KOPT-K1 (cell line): ENCODE results near the gene MGME1.
"Not testable (repeated sequence)": the region's sequence is repeated elsewhere in the genome, so short reads cannot be mapped to it uniquely, and the experiment has no call there.

Experiments used
- H3K27ac ChIP-seq: fragments of 200-600 bp; sonication (generic); 2 replicates; pipeline ENCODE4 v1.5.1; 2016; ENCODE audit warnings: antibody characterized with exemption, mild to moderate bottlenecking, low read depth, low read length; ENCODE audit not compliant: poor library complexity, severe bottlenecking
- H3K36me3 ChIP-seq: fragments of 200-600 bp; sonication (generic); 2 replicates; pipeline ENCODE4 v1.5.1; 2017; ENCODE audit warnings: antibody characterized with exemption, mild to moderate bottlenecking, low read length, moderate library complexity; ENCODE audit not compliant: insufficient read depth
- H3K9me3 ChIP-seq: fragments of 200-600 bp; sonication (generic); 2 replicates; pipeline ENCODE4 v1.5.1; 2017; ENCODE audit warnings: antibody characterized with exemption, low read length, mild to moderate bottlenecking; ENCODE audit not compliant: insufficient read depth, poor library complexity, severe bottlenecking

Gene MGME1

DNA sequence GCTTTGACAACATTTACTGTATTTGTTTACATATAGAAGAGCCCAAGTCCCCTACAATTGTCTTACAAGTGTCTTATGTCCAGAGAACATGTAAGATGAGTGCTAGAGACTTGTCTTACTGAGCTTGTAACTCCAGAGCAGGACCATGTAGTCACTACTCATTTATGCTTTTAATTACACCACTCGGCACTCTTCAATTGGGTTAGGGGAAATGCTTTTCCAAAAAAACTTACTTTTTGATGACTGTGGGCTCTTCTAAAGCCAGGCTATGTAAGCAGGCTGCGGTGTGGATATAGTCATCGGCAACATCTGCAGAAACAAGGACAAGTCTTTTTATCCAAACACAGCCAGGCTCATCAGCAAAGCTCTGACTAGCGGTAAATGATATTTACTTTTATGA, 18.9 kb upstream of the MGME1 start:
- Histone ChIP-seq H3K36me3 (peaks cover 100% of the 10 kb centered on the region), H3K9me3 (no peaks in the 10 kb centered on the region), H3K27ac (no peak overlapping the region)

DNA sequence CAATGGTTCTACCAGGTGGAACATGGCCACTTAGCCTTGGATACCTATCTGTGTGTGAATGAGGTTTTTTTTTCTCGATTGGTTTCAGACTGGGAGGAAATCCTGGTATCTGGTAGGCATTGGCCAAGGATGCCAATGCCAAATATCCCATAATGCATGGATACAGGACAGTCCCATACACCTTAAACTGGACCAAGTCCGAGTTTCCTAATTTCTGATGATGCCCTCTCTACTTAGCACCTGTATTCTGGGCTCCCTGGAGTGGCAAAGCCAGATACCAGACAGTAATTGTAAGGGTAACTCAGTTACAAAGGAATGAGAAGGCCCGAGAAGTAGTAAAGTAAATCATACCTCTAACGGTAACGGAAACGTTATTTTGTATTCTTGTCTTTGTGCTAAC, 18.1 kb upstream of the MGME1 start:
- Histone ChIP-seq H3K27ac (no peak overlapping the region), H3K36me3 (peaks cover 100% of the 10 kb centered on the region), H3K9me3 (no peaks in the 10 kb centered on the region)

DNA sequence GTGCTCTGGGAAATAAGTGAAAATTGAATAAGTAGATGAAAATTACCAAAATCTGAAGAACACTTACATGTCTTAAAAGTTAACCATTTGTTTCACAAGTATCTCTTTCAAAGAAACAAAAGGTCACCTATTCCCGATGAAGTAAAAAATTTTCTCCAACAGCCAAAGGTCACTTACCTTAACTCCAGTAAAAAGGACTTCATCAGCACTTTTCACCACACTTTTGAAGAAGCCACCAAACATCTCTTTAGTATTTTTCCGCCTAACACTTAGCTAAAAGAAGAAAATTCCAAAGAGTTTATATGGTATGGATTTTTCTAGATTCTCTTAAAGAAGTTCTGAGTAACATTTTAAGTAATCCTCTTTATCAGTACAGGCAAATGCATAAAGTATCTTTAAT, 17.5 kb upstream of the MGME1 start:
- H3K36me3 ChIP-seq, result peaks cover 100% of the 10 kb centered on the region
- no peaks in the 10 kb centered on the region for H3K9me3 ChIP-seq
- H3K27ac ChIP-seq, result no peak overlapping the region

DNA sequence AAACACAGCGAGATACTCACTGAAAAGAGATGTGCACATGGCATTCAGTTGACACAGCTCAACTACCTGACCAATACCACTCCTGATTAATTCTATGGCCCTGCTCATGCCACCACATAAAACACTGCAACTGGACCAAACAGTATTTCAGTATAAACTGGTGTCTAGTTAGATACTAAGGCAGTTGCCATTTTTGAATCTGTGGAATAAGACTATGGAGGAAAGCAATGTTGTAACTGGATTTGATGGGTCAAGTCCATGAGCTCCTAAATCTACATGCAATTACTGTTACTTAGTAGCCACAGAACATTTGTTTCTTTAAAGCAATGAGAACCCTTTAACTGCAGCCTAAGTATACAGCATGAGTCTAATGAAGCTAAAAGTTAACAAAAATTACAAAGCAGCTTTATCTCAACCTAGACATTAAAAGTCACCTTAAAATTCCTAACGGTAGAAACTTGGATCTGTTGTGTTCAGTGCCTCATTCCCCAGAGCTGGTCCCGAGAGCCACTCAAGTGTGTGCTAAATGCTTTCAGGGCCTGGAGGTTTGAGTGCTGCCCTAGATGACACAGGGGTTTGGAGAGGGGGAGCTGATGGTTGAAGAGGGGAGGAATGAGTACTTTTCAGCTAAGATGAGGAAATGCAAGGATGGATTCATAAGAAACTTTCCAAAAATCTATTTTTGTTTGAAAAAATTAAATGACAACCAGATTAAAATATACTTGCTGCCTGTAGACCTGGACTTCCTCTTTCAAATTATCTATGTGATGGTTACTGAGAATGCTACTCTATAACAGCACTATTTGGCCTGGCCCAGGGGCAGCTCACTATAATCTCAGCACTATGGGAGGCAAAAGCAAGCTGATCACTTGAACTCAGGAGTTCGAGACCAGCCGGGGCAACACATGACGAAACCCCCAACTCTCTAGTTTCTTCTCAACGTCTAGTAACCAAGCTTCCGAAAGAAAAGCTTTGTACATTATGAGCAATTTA, 15.8 kb upstream of the MGME1 start:
- Histone ChIP-seq H3K27ac (no peak overlapping the region), H3K36me3 (peaks cover 99% of the 10 kb centered on the region), H3K9me3 (no peaks in the 10 kb centered on the region)

DNA sequence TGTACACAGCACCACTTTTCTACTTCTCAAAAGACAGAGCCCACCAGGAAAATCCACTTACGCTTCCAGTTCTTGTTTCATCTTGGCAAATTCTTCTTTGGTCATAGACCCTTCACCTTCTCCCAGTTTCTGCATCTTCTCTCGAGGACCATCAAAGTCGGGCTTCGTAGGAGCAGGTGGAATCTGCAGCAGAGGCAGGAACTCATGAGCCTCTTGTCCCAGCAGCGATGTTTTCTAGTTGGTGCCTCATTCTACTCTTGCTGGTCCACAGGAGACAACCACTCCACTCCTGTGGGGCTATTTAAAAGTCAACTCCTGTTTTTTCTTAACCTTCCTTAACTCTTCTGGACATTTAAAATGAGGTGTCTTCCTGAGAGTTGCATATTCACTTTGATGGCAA, 14.9 kb upstream of the MGME1 start:
- Histone ChIP-seq H3K9me3 (no peaks in the 10 kb centered on the region), H3K27ac (no peak overlapping the region), H3K36me3 (peaks cover 98% of the 10 kb centered on the region)

DNA sequence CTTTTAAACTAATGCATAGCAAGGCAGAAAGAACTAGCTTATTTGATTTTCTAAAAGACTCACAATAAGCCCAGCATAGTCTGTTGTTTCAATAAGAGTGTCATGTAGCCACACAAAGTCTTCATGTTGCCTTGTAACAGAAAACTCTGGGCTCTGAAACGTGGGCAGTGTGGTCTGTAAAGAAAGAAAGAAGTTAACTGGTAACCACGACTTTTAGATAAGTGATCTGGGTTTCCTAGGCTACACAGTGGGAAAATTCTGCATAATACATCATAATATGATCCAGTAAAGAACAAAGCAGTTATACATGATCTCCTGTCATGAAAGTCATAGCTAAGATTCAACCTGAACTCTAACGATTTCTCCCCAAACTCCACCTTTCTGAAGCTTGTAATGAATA, 13.5 kb upstream of the MGME1 start:
- no peaks in the 10 kb centered on the region for H3K9me3 ChIP-seq
- H3K27ac ChIP-seq, result no peak overlapping the region
- peaks cover 98% of the 10 kb centered on the region for H3K36me3 ChIP-seq

DNA sequence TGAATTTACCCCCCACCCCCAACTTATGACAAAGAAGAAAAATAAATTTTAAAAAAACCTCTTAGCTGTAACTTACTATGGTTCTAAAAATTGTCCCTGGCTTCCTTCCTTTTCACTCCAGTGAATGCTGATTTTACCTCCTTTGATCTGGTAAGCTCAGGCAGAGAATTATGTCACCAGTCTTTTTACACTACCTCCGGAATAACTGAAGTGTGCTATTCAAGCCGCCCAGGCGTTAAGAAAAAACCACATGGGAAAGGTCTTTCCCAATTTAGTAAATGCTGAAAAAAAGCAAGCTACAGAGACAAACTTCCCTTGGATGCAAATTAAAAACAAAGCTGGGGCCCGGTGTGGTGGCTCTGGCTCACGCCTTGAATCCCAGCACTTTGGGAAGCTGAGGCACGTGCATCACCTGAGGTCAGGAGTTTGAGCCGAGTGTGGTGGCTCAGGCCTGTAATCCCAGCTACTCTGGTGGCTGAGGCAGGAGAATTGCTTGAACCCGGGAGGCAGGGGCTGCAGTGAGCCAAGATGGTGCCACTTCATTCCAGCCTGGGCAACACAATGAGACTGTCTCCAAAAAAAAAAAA, 12.6 kb upstream of the MGME1 start:
- Histone ChIP-seq H3K9me3 (no peaks in the 10 kb centered on the region), H3K36me3 (peaks cover 98% of the 10 kb centered on the region), H3K27ac (no peak overlapping the region)

DNA sequence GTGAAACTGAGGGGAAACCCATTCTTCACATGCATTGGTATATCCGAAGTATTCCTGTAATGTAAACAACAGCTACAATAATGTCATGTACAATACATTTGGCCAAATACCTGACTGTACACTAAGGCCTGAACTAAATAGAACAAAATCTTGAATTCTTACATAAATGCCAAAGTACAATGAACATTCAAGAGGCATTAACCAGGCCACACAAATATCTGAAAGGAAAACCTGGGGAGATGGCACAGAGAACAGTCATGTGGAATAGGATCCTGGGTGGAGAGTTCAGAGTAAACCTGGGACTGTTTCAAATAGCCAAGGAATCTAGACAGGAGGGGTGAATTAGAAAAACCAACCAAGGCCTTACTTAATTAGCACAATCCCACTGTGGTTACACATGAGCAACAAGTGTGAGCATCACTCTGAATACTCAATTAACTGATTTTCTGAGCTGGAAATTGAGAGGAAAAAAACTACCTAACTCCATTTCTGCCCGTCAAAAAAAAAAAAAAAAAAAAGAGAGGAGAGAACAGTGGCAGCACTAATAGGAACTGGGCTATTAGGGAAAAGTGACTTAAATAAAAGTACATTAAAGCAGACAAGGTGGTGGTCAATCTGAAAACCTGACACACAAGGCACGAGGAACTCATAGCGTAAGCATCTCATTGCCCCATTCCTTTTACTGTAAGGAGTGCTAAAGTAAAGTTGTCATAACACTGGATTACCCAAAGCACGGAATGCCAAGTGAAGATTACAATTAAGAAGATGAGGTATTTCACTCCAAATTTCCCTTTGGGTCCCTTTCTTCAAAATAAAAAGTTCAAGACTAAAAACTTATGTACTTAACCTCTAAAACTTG, 11.1 kb upstream of the MGME1 start:
- Histone ChIP-seq H3K9me3 (no peaks in the 10 kb centered on the region), H3K27ac (no peak overlapping the region), H3K36me3 (peaks cover 98% of the 10 kb centered on the region)

DNA sequence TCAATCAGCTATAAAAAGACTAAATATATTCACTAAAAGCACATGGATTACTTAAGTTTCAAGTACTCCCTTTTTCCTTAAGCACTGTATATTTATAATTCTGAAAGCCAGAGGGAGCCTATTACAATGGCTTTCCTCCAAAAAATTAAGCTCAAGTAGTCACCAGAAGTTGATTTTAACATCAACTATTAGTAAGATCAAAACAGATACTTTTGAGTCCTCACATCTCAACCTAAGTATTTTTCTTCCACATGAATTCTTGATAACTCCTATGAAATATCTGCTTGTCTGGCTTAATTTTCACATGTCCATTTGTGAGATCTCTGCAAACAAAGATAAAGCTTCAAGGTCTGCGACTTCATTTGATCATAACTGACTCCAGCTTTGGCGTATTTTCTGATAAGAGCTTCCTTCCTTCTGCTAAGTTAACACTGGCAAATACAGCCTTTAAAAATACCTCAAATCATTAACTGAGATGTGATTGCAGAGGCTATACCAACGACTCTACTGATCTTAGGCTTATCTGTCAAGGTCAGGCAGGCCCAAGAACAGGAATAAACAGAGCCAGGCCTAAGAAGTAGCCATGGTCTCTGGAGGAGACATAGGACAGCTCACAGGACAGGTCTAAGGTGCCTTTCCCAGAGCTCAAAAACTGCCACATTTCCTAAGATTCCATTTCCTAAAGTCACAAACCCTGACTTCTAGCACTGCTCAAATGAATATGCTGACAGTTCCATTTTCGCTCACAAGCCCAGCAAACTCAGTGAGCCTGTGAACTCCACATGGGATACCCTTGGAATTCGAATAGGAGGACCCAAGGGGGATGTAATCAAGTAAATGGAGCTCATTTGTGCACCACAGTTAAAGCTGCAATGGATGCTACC, 10.2 kb upstream of the MGME1 start:
- H3K27ac ChIP-seq, result peak overlapping the region; percentile 2
- peaks cover 98% of the 10 kb centered on the region for H3K36me3 ChIP-seq
- H3K9me3 ChIP-seq, result no peaks in the 10 kb centered on the region

DNA sequence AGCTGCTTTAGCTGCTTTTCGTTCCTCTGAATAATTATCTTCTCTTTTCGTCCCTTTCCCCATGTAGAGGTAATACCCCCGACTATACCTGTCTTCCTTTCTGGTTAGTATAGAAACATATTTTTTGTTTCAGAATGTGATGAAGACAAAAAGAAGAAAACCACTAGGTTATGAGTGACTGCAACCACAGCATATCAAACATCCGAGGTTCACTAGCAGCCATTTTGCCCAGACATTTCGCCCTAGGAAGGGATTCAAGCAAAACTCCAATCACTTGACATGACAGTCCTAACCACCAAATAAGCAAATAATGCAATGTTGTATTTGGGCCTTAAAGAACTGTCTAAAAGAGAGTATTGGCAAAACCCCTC, 9.6 kb upstream of the MGME1 start:
- no peaks in the 10 kb centered on the region for H3K9me3 ChIP-seq
- peak overlapping the region; percentile 2 for H3K27ac ChIP-seq
- H3K36me3 ChIP-seq, result peaks cover 98% of the 10 kb centered on the region

DNA sequence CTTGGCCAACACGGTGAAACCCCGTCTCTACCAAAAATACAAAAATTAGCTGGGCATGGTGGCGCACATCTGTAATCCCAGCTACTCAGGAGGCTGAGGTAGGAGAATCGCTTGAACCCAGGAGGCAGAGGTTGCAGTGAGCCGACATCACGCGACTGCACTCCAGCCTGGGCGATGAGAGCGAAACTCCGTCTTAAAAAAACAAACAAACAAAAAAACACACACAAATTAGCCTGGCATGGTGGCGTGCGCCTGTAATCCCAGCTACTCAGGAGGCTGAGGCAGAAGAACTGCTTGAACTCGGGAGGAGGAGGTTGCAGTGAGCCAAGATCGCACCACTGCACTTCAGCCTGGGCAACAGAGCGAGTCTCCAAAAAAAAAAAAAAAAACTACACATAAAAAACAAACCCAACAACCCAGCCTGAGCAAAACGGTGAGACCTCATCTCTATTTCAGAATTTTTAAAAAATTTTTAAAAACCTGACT, 8.4 kb upstream of the MGME1 start:
- H3K27ac ChIP-seq, H3K9me3 ChIP-seq: not testable (repeated sequence)
- H3K36me3 ChIP-seq, result peaks cover 98% of the 10 kb centered on the region

DNA sequence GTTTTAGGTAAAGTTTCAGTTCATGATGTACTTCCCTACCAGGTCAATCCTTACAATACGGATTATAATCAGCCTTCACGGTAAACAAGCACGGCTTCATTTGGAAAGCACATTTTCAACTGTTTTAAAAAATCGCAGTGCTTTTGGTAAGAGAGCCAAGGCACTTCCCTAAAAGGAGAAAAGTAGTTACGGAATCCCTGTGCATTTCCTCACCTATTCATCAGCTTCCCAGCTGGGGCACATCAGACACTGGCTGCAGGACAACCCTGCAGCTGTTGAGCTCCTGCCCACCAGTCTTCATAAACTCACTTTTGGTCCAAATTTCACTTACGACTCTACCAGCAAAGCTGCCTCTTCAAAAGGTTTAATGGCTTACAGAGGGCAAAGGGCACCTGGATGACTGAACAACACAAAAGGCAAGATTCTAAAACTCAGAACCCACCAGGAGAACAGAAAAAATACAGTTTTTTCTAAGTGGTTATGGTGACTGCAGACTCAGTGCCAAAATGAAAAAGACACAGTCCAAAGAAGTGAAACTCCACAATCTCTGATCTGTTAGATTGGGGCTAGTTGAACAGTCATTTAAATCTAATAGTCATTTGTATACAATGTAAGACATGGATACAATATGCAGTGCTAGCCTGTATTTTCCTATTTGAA, 7.8 kb upstream of the MGME1 start:
- Histone ChIP-seq H3K9me3 (no peaks in the 10 kb centered on the region), H3K27ac (no peak overlapping the region), H3K36me3 (peaks cover 98% of the 10 kb centered on the region)

DNA sequence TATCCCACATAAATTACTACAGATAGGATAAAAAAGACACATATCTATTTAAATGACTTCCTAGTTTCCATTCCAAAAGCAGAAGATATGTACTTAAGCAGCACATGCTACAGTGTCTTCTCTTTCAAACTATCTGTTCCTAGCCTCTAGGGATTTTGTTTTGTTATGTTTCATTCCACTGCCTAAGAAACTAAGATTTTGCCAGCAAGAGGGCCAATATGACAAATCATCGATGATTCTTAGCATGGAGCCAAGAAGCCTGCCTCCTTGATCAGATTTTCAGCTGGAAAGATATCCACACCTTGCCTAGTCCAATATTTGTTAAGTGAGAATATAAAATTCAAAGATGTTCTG, 7.3 kb upstream of the MGME1 start:
- peaks cover 98% of the 10 kb centered on the region for H3K36me3 ChIP-seq

More for the DNA sequence above, 7.3 kb upstream of the MGME1 start:
- Histone ChIP-seq H3K9me3 (no peaks in the 10 kb centered on the region), H3K27ac (no peak overlapping the region)
